Esophagus squamous epithelium (tissue), 4 donors: ENCODE measurements around the gene PTPRZ1.

Experiments
- POLR2A ChIP-seq, 4 donors: fragments of 450-650 bp; IDR thresholded peaks; one replicate each; pipeline ENCODE4 v1.6.1; 2017; ENCODE audit warnings: antibody characterized with exemption in 4 of 4, mild to moderate bottlenecking in 4 of 4, moderate library complexity in 3 of 4
- TF ChIP-seq, protein P1 (sequence below), 6 experiments: fragments of 450-650 bp in 4 of 6; fragments of 200-600 bp in 2 of 6; sonication (generic) in 2 of 6; IDR thresholded peaks; one replicate each; pipeline ENCODE4 v1.5.1; 2016 to 2019; ENCODE audit warnings: antibody characterized with exemption in 6 of 6, mild to moderate bottlenecking in 4 of 6, moderate library complexity in 4 of 6

DNA sequence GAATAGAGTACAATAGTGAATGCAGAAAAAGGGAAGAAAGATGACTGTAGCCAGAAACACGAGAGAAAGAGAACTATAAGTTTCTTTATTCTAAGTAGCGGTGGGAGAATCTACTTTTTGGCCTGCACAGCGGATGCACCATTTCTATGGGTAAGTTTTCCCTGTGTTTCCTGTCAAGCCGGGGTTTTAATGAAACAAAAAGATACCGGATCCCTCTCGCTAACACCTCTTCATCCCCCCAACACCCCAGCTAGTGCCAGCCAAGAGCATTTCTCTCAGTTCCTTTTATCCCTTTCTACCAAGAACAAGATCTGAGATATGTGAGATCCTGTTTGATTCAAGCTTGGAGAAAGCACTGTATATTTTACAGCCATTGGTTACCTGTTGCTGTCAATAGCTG is 14.7 kb downstream of the PTPRZ1 start:
- TF ChIP-seq POLR2A (IDR thresholded peaks at IDR 0.05), result no peak
- TF ChIP-seq, protein P1, sequence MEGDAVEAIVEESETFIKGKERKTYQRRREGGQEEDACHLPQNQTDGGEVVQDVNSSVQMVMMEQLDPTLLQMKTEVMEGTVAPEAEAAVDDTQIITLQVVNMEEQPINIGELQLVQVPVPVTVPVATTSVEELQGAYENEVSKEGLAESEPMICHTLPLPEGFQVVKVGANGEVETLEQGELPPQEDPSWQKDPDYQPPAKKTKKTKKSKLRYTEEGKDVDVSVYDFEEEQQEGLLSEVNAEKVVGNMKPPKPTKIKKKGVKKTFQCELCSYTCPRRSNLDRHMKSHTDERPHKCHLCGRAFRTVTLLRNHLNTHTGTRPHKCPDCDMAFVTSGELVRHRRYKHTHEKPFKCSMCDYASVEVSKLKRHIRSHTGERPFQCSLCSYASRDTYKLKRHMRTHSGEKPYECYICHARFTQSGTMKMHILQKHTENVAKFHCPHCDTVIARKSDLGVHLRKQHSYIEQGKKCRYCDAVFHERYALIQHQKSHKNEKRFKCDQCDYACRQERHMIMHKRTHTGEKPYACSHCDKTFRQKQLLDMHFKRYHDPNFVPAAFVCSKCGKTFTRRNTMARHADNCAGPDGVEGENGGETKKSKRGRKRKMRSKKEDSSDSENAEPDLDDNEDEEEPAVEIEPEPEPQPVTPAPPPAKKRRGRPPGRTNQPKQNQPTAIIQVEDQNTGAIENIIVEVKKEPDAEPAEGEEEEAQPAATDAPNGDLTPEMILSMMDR (IDR thresholded peaks at IDR 0.05), result no peak
